ENCODE data around the gene BICD2.

The BICD2 gene

GRCh38 chr9:92718086-92719001, 46.3 kb downstream of the BICD2 start:
- TF ChIP-seq CTCF (IDR thresholded peaks at IDR 0.05; ENCODE audit: unreplicated experiment in 3 of 3) = no peak
- H3K9me3 Mint-ChIP-seq = no peaks in the 10 kb centered on the region
- H3K27me3 Mint-ChIP-seq (ENCODE audit: low read depth) = no peaks in the 10 kb centered on the region
- H3K27ac Mint-ChIP-seq = no peak overlapping the region
- no peak overlapping the region for H3K4me3 Mint-ChIP-seq
- H3K4me1 Mint-ChIP-seq = no peaks in the 10 kb centered on the region
- peaks cover 25% of the 10 kb centered on the region for H3K36me3 Mint-ChIP-seq (ENCODE audit: low read depth)

GRCh38 chr9:92717201-92718085, 47.2 kb downstream of the BICD2 start:
- Mint-ChIP-seq H3K4me1 (no peaks in the 10 kb centered on the region), H3K9me3 (no peaks in the 10 kb centered on the region), H3K27ac (no peak overlapping the region), H3K36me3 (ENCODE audit: low read depth) (peaks cover 31% of the 10 kb centered on the region), H3K4me3 (no peak overlapping the region), H3K27me3 (ENCODE audit: low read depth) (no peaks in the 10 kb centered on the region)
- no peak for TF ChIP-seq CTCF (IDR thresholded peaks at IDR 0.05; ENCODE audit: unreplicated experiment in 3 of 3)

DNA sequence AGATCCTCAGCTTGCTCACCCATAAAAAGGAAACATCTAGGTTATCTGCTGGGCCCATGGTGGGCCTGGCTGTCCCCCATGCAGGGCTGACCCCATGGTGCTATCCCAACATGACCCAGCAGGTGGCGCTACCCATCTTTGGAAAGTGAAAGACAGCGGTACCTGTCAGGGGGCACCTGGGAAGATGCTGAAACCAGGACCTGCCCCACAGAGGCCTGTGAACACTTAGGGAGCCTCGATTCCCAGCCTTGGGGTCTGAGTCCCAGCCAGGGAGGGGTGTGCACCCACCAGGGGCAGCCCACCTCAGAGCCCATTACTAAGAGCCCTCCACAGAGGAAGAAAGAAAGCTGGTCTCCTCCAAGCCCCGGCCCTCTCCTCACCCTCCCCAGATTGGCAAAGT, 48.1 kb downstream of the BICD2 start:
- Mint-ChIP-seq H3K9me3 (no peaks in the 10 kb centered on the region), H3K4me1 (no peaks in the 10 kb centered on the region), H3K27ac (no peak overlapping the region), H3K27me3 (ENCODE audit: low read depth) (no peaks in the 10 kb centered on the region), H3K36me3 (ENCODE audit: low read depth) (peaks cover 38% of the 10 kb centered on the region), H3K4me3 (no peak overlapping the region)
- peak; percentile 85 to 94 (median 86) for TF ChIP-seq CTCF (IDR thresholded peaks at IDR 0.05; ENCODE audit: unreplicated experiment in 3 of 3)

GRCh38 chr9:92715488-92716231, 49.0 kb downstream of the BICD2 start:
- H3K9me3 Mint-ChIP-seq = no peaks in the 10 kb centered on the region
- no peak for TF ChIP-seq CTCF (IDR thresholded peaks at IDR 0.05; ENCODE audit: unreplicated experiment in 3 of 3)
- no peaks in the 10 kb centered on the region for H3K4me1 Mint-ChIP-seq
- no peak overlapping the region for H3K4me3 Mint-ChIP-seq
- no peaks in the 10 kb centered on the region for H3K27me3 Mint-ChIP-seq (ENCODE audit: low read depth)
- H3K27ac Mint-ChIP-seq = no peak overlapping the region
- H3K36me3 Mint-ChIP-seq (ENCODE audit: low read depth) = peaks cover 43% of the 10 kb centered on the region

GRCh38 chr9:92714787-92715487, 49.7 kb downstream of the BICD2 start:
- Mint-ChIP-seq H3K27me3 (ENCODE audit: low read depth) (no peaks in the 10 kb centered on the region), H3K36me3 (ENCODE audit: low read depth) (peaks cover 42% of the 10 kb centered on the region), H3K9me3 (no peaks in the 10 kb centered on the region), H3K4me1 (no peaks in the 10 kb centered on the region), H3K4me3 (no peak overlapping the region), H3K27ac (no peak overlapping the region)
- TF ChIP-seq CTCF (IDR thresholded peaks at IDR 0.05; ENCODE audit: unreplicated experiment in 3 of 3) = no peak
